ENCODE measurements around the gene CTCFL. TPM values are rescaled to one million over a fixed set of nuclear protein-coding genes. Genes with fewer than 3 reads are reported as not detected.

Gene CTCFL
- total and polyA plus RNA-seq, 2 of the 8 experiments (the other 6 are each of a cell fraction or from before 2014, with no cell fraction given): 0.30 to 0.80 TPM

DNA sequence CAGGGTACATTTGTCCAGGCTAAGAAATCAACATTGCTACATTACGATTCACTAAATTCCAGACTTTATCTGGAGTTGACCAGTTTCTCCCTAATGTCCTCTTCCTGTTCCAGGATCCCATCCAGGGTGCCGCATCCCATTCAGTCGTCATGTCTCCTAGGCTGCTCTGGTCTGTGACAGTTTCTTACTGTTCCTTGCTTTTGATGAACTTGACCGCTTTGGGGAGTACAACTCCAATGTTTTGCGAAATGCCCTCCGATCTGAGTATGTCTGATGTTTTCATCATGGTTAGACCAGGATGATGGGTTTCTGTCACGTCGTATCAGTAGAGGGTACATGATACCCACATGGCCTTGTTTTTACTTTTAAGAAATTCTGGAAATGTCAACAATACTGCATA is 62.2 kb downstream of the CTCFL start:
- H4K8ac ChIP-seq (ENCODE audit: extremely low read depth, insufficient read depth, low read length): no peak overlapping the region
- no peak for FAIRE-seq
- TF ChIP-seq KDM4A (IDR thresholded peaks at IDR 0.05; ENCODE audit: low read depth, low read length, severe bottlenecking): no peak
- no peak for TF ChIP-seq SP1 (IDR thresholded peaks at IDR 0.05; ENCODE audit: low read depth, low read length)
- TF ChIP-seq TCF12 (IDR thresholded peaks at IDR 0.05; ENCODE audit: low read depth, low read length): no peak
- TF ChIP-seq BRCA1 (IDR thresholded peaks at IDR 0.05; ENCODE audit: low read depth, low read length): no peak
- no peak for TF ChIP-seq SP2 (IDR thresholded peaks at IDR 0.05; ENCODE audit: low read length)
- no peak for TF ChIP-seq RXRA (IDR thresholded peaks at IDR 0.05; ENCODE audit: insufficient read depth, low read depth, low read length)
- TF ChIP-seq SIRT6 (IDR thresholded peaks at IDR 0.05; ENCODE audit: low read length): no peak
- TF ChIP-seq PHF8 (conservative IDR thresholded peaks at IDR 0.05; ENCODE audit: low read depth, low read length): no peak
- no peak for TF ChIP-seq CBX8 (IDR thresholded peaks at IDR 0.05; ENCODE audit: borderline replicate concordance, low read depth, low read length)
- no peak for TF ChIP-seq NRF1 (IDR thresholded peaks at IDR 0.05; ENCODE audit: low read depth, low read length)
- TF ChIP-seq MAFK (IDR thresholded peaks at IDR 0.05; ENCODE audit: low read depth, low read length): no peak

More for the DNA sequence above, 62.2 kb downstream of the CTCFL start:
- Histone ChIP-seq H3K23me2 (ENCODE audit: low read depth, low read length) (no peaks in the 10 kb centered on the region), H3K27me3 (replicated peaks in 1 of 4; ENCODE audit: control insufficient read depth in 3 of 4, extremely low read depth in 1 of 4, insufficient read depth in 3 of 4, low read length in 3 of 4) (no peaks in the 10 kb centered on the region), H3K18ac (ENCODE audit: extremely low read depth, low read length) (no peak overlapping the region), H3K79me1 (ENCODE audit: low read depth, low read length) (no peaks in the 10 kb centered on the region), H2BK12ac (ENCODE audit: low read depth, low read length) (no peak overlapping the region), H4K20me1 (replicated peaks in 1 of 2; ENCODE audit: control insufficient read depth in 1 of 2, insufficient read depth in 2 of 2, low read length in 2 of 2) (no peaks in the 10 kb centered on the region), H2AK5ac (ENCODE audit: low read depth, low read length) (no peak overlapping the region), H4K91ac (replicated peaks; ENCODE audit: insufficient read length, low read length) (no peak overlapping the region), H3K56ac (replicated peaks; ENCODE audit: insufficient read length, low read depth, low read length) (no peak overlapping the region), H3K23ac (ENCODE audit: insufficient read length) (no peak overlapping the region), H4K5ac (ENCODE audit: insufficient read length, low read depth, low read length) (no peak overlapping the region), H3K14ac (ENCODE audit: insufficient read length) (no peak overlapping the region), H3K9ac (replicated peaks in 1 of 4; ENCODE audit: extremely low read depth in 1 of 4, low read depth in 3 of 4, low read length in 3 of 4) (no peak overlapping the region), H3K4ac (replicated peaks; ENCODE audit: insufficient read length, low read depth, low read length) (no peak overlapping the region), H3K36me3 (ENCODE audit: control insufficient read depth in 2 of 4, insufficient read depth in 4 of 4, low read length in 3 of 4) (no peaks in the 10 kb centered on the region), H2BK20ac (ENCODE audit: low read length) (no peak overlapping the region), H2AFZ (ENCODE audit: low read length) (no peak overlapping the region), H2BK15ac (ENCODE audit: low read length) (no peak overlapping the region), H3K4me3 (ENCODE audit: extremely low read depth in 1 of 4, insufficient read depth in 2 of 4, low read depth in 3 of 4, low read length in 4 of 4) (no peak overlapping the region), H3K9me3 (ENCODE audit: insufficient read depth in 2 of 2, low read depth in 1 of 2, low read length in 1 of 2) (no peaks in the 10 kb centered on the region), H3K4me2 (ENCODE audit: insufficient read depth in 1 of 2, low read depth in 2 of 2, low read length in 2 of 2) (no peak overlapping the region), H2BK5ac (ENCODE audit: low read depth, low read length) (no peak overlapping the region), H3K27ac (ENCODE audit: low read depth, low read length) (no peak overlapping the region), H3K79me2 (ENCODE audit: control insufficient read depth in 1 of 2, insufficient read depth in 2 of 2, low read length in 2 of 2) (no peaks in the 10 kb centered on the region), H2BK120ac (replicated peaks; ENCODE audit: low read depth, low read length) (no peak overlapping the region), H3K4me1 (replicated peaks in 1 of 4; ENCODE audit: control insufficient read depth in 3 of 4, insufficient read depth in 4 of 4, low read length in 3 of 4) (peaks cover 0 to 3% (median 0%) of the 10 kb centered on the region in 4 experiments; a peak in 1 of 7 replicates)
- DNase-seq (ENCODE audit: low read depth in 1 of 2, low spot score in 2 of 2): no peak
- 88% methylated on average over 8 of the region's 8 CpGs; no CpG with 5 or more reads in 1 of the 2 experiments for WGBS, 2 experiments (ENCODE audit: extremely low coverage in 1 of 2, insufficient coverage in 1 of 2, insufficient read length in 1 of 2, insufficient replicate concordance in 2 of 2, low coverage in 1 of 2, low lambda C conversion rate in 2 of 2, missing lambda C conversion rate in 1 of 2)
- ChIA-PET POLR2A (ENCODE audit: partially characterized antibody) (no interaction called here), CTCF (ENCODE audit: partially characterized antibody) (no interaction called here)

Data from H1 (cell line).